ENCODE data around the gene MYH10.

MYH10 gene

GRCh38 chr17:8465356-8465755, 165.2 kb downstream of the MYH10 start:
- Histone ChIP-seq H3K27ac (ENCODE audit: low read depth, low read length) (no peak overlapping the region), H3K4me3 (ENCODE audit: low read depth in 1 of 5, low read length in 5 of 5) (no peak overlapping the region), H3K4me1 (ENCODE audit: control insufficient read depth in 5 of 5, insufficient read depth in 5 of 5, low read length in 5 of 5) (peaks cover 2 to 31% (median 30%) of the 10 kb centered on the region in 5 donors), H3K27me3 (ENCODE audit: control insufficient read depth in 5 of 5, insufficient read depth in 4 of 5, low read length in 5 of 5) (no peaks in the 10 kb centered on the region), H3K9me3 (ENCODE audit: control insufficient read depth in 5 of 5, low read length in 5 of 5) (no peaks in the 10 kb centered on the region), H3K36me3 (ENCODE audit: control insufficient read depth in 5 of 5, insufficient read depth in 5 of 5, low read length in 5 of 5) (peaks cover 16 to 81% (median 68%) of the 10 kb centered on the region in 5 donors), H3K9ac (ENCODE audit: low read length in 5 of 5) (no peak overlapping the region)

- no peak overlapping the region for H3K9ac ChIP-seq (ENCODE audit: low read length in 5 of 5)
- no peaks in the 10 kb centered on the region for H3K9me3 ChIP-seq (ENCODE audit: control insufficient read depth in 5 of 5, low read length in 5 of 5)
- H3K27ac ChIP-seq (ENCODE audit: low read depth, low read length), result no peak overlapping the region
- H3K4me3 ChIP-seq (ENCODE audit: low read depth in 1 of 5, low read length in 5 of 5), result no peak overlapping the region
- H3K4me1 ChIP-seq (ENCODE audit: control insufficient read depth in 5 of 5, insufficient read depth in 5 of 5, low read length in 5 of 5), result peaks cover 0 to 27% (median 25%) of the 10 kb centered on the region in 5 donors
- no peaks in the 10 kb centered on the region for H3K27me3 ChIP-seq (ENCODE audit: control insufficient read depth in 5 of 5, insufficient read depth in 4 of 5, low read length in 5 of 5)
- peaks cover 19 to 82% (median 72%) of the 10 kb centered on the region in 5 donors for H3K36me3 ChIP-seq (ENCODE audit: control insufficient read depth in 5 of 5, insufficient read depth in 5 of 5, low read length in 5 of 5)
Measured at GRCh38 chr17:8464941-8465340, 165.6 kb downstream of the MYH10 start.

- H3K4me1 ChIP-seq (ENCODE audit: control insufficient read depth in 5 of 5, insufficient read depth in 5 of 5, low read length in 5 of 5), result peaks cover 0 to 25% (median 22%) of the 10 kb centered on the region in 5 donors
Measured at GRCh38 chr17:8463099-8463498, 167.4 kb downstream of the MYH10 start.

GRCh38 chr17:8462564-8462963, 168.0 kb downstream of the MYH10 start:
- no peak overlapping the region for H3K27ac ChIP-seq (ENCODE audit: low read depth, low read length)
- H3K27me3 ChIP-seq (ENCODE audit: control insufficient read depth in 5 of 5, insufficient read depth in 4 of 5, low read length in 5 of 5), result no peaks in the 10 kb centered on the region
- no peaks in the 10 kb centered on the region for H3K9me3 ChIP-seq (ENCODE audit: control insufficient read depth in 5 of 5, low read length in 5 of 5)
- no peak overlapping the region for H3K9ac ChIP-seq (ENCODE audit: low read length in 5 of 5)
- no peak overlapping the region for H3K4me3 ChIP-seq (ENCODE audit: low read depth in 1 of 5, low read length in 5 of 5)
- H3K4me1 ChIP-seq (ENCODE audit: control insufficient read depth in 5 of 5, insufficient read depth in 5 of 5, low read length in 5 of 5), result peaks cover 0 to 25% (median 21%) of the 10 kb centered on the region in 5 donors
- peaks cover 33 to 88% (median 83%) of the 10 kb centered on the region in 5 donors for H3K36me3 ChIP-seq (ENCODE audit: control insufficient read depth in 5 of 5, insufficient read depth in 5 of 5, low read length in 5 of 5)

More at GRCh38 chr17:8463099-8463498, 167.4 kb downstream of the MYH10 start:
- Histone ChIP-seq H3K9me3 (ENCODE audit: control insufficient read depth in 5 of 5, low read length in 5 of 5) (no peaks in the 10 kb centered on the region), H3K9ac (ENCODE audit: low read length in 5 of 5) (no peak overlapping the region), H3K27me3 (ENCODE audit: control insufficient read depth in 5 of 5, insufficient read depth in 4 of 5, low read length in 5 of 5) (no peaks in the 10 kb centered on the region), H3K27ac (ENCODE audit: low read depth, low read length) (no peak overlapping the region), H3K4me3 (ENCODE audit: low read depth in 1 of 5, low read length in 5 of 5) (no peak overlapping the region), H3K36me3 (ENCODE audit: control insufficient read depth in 5 of 5, insufficient read depth in 5 of 5, low read length in 5 of 5) (peaks cover 29 to 88% (median 83%) of the 10 kb centered on the region in 5 donors)

- Histone ChIP-seq H3K9me3 (ENCODE audit: control insufficient read depth in 5 of 5, low read length in 5 of 5) (no peaks in the 10 kb centered on the region), H3K27me3 (ENCODE audit: control insufficient read depth in 5 of 5, insufficient read depth in 4 of 5, low read length in 5 of 5) (no peaks in the 10 kb centered on the region), H3K4me3 (ENCODE audit: low read depth in 1 of 5, low read length in 5 of 5) (no peak overlapping the region), H3K27ac (ENCODE audit: low read depth, low read length) (no peak overlapping the region), H3K9ac (ENCODE audit: low read length in 5 of 5) (no peak overlapping the region), H3K4me1 (ENCODE audit: control insufficient read depth in 5 of 5, insufficient read depth in 5 of 5, low read length in 5 of 5) (peaks cover 0 to 3% (median 3%) of the 10 kb centered on the region in 5 donors), H3K36me3 (ENCODE audit: control insufficient read depth in 5 of 5, insufficient read depth in 5 of 5, low read length in 5 of 5) (peaks cover 52 to 96% (median 90%) of the 10 kb centered on the region in 5 donors)
Measured at GRCh38 chr17:8459831-8460230, 170.7 kb downstream of the MYH10 start.

- no peak overlapping the region for H3K9ac ChIP-seq (ENCODE audit: low read length in 5 of 5)
- H3K9me3 ChIP-seq (ENCODE audit: control insufficient read depth in 5 of 5, low read length in 5 of 5), result no peaks in the 10 kb centered on the region
- H3K27me3 ChIP-seq (ENCODE audit: control insufficient read depth in 5 of 5, insufficient read depth in 4 of 5, low read length in 5 of 5), result no peaks in the 10 kb centered on the region
- H3K4me1 ChIP-seq (ENCODE audit: control insufficient read depth in 5 of 5, insufficient read depth in 5 of 5, low read length in 5 of 5), result peaks cover 0 to 2% (median 0%) of the 10 kb centered on the region in 5 donors
- peaks cover 58 to 96% (median 88%) of the 10 kb centered on the region in 5 donors for H3K36me3 ChIP-seq (ENCODE audit: control insufficient read depth in 5 of 5, insufficient read depth in 5 of 5, low read length in 5 of 5)
- H3K27ac ChIP-seq (ENCODE audit: low read depth, low read length), result no peak overlapping the region
- no peak overlapping the region for H3K4me3 ChIP-seq (ENCODE audit: low read depth in 1 of 5, low read length in 5 of 5)
Measured at GRCh38 chr17:8459107-8459506, 171.4 kb downstream of the MYH10 start.

- Histone ChIP-seq H3K4me1 (ENCODE audit: control insufficient read depth in 5 of 5, insufficient read depth in 5 of 5, low read length in 5 of 5) (peaks cover 0 to 2% (median 0%) of the 10 kb centered on the region in 5 donors), H3K36me3 (ENCODE audit: control insufficient read depth in 5 of 5, insufficient read depth in 5 of 5, low read length in 5 of 5) (peaks cover 61 to 91% (median 81%) of the 10 kb centered on the region in 5 donors), H3K27ac (ENCODE audit: low read depth, low read length) (no peak overlapping the region), H3K9me3 (ENCODE audit: control insufficient read depth in 5 of 5, low read length in 5 of 5) (no peaks in the 10 kb centered on the region), H3K9ac (ENCODE audit: low read length in 5 of 5) (no peak overlapping the region), H3K4me3 (ENCODE audit: low read depth in 1 of 5, low read length in 5 of 5) (no peak overlapping the region), H3K27me3 (ENCODE audit: control insufficient read depth in 5 of 5, insufficient read depth in 4 of 5, low read length in 5 of 5) (no peaks in the 10 kb centered on the region)
Measured at GRCh38 chr17:8458128-8458527, 172.4 kb downstream of the MYH10 start.

GRCh38 chr17:8455665-8456209, 174.8 kb downstream of the MYH10 start:
- Histone ChIP-seq H3K27ac (ENCODE audit: low read depth, low read length) (no peak overlapping the region), H3K9me3 (ENCODE audit: control insufficient read depth in 5 of 5, low read length in 5 of 5) (no peaks in the 10 kb centered on the region), H3K27me3 (ENCODE audit: control insufficient read depth in 5 of 5, insufficient read depth in 4 of 5, low read length in 5 of 5) (no peaks in the 10 kb centered on the region), H3K36me3 (ENCODE audit: control insufficient read depth in 5 of 5, insufficient read depth in 5 of 5, low read length in 5 of 5) (peaks cover 70 to 89% (median 76%) of the 10 kb centered on the region in 5 donors), H3K4me3 (ENCODE audit: low read depth in 1 of 5, low read length in 5 of 5) (no peak overlapping the region), H3K4me1 (ENCODE audit: control insufficient read depth in 5 of 5, insufficient read depth in 5 of 5, low read length in 5 of 5) (no peaks in the 10 kb centered on the region), H3K9ac (ENCODE audit: low read length in 5 of 5) (no peak overlapping the region)

- Histone ChIP-seq H3K27ac (ENCODE audit: low read depth, low read length) (no peak overlapping the region), H3K4me1 (ENCODE audit: control insufficient read depth in 5 of 5, insufficient read depth in 5 of 5, low read length in 5 of 5) (peaks cover 0 to 7% (median 1%) of the 10 kb centered on the region in 5 donors), H3K9ac (ENCODE audit: low read length in 5 of 5) (no peak overlapping the region), H3K9me3 (ENCODE audit: control insufficient read depth in 5 of 5, low read length in 5 of 5) (no peaks in the 10 kb centered on the region), H3K36me3 (ENCODE audit: control insufficient read depth in 5 of 5, insufficient read depth in 5 of 5, low read length in 5 of 5) (peaks cover 65 to 83% (median 71%) of the 10 kb centered on the region in 5 donors), H3K27me3 (ENCODE audit: control insufficient read depth in 5 of 5, insufficient read depth in 4 of 5, low read length in 5 of 5) (no peaks in the 10 kb centered on the region), H3K4me3 (ENCODE audit: low read depth in 1 of 5, low read length in 5 of 5) (no peak overlapping the region)
Measured at GRCh38 chr17:8453326-8453725, 177.2 kb downstream of the MYH10 start.

GRCh38 chr17:8451933-8452614, 178.5 kb downstream of the MYH10 start:
- Histone ChIP-seq H3K9me3 (ENCODE audit: control insufficient read depth in 5 of 5, low read length in 5 of 5) (no peaks in the 10 kb centered on the region), H3K27ac (ENCODE audit: low read depth, low read length) (no peak overlapping the region), H3K27me3 (ENCODE audit: control insufficient read depth in 5 of 5, insufficient read depth in 4 of 5, low read length in 5 of 5) (no peaks in the 10 kb centered on the region), H3K9ac (ENCODE audit: low read length in 5 of 5) (no peak overlapping the region), H3K4me3 (ENCODE audit: low read depth in 1 of 5, low read length in 5 of 5) (no peak overlapping the region), H3K4me1 (ENCODE audit: control insufficient read depth in 5 of 5, insufficient read depth in 5 of 5, low read length in 5 of 5) (peaks cover 0 to 15% (median 10%) of the 10 kb centered on the region in 5 donors), H3K36me3 (ENCODE audit: control insufficient read depth in 5 of 5, insufficient read depth in 5 of 5, low read length in 5 of 5) (peaks cover 53 to 77% (median 65%) of the 10 kb centered on the region in 5 donors)
